T1000 (cell line): ENCODE measurements around the gene SLC25A51.

ENCODE experiments used
- DNase-seq: peaks from one replicate; lab custom pipeline; 2025; ENCODE audit warnings: mixed read lengths; lab: John Stamatoyannopoulos, UW

SLC25A51 gene

GRCh38 chr9:37937366-37937765 lies 33.4 kb upstream of the SLC25A51 start:
- no peak for DNase-seq

- no peak for DNase-seq
These were observed 33.0 kb upstream of the SLC25A51 start for GRCh38 chr9:37936965-37937364.

GRCh38 chr9:37936376-37936775 lies 32.4 kb upstream of the SLC25A51 start:
- DNase-seq = no peak

GRCh38 chr9:37935096-37935495 lies 31.2 kb upstream of the SLC25A51 start:
- no peak for DNase-seq

GRCh38 chr9:37931592-37931991 lies 27.7 kb upstream of the SLC25A51 start:
- no peak for DNase-seq

GRCh38 chr9:37929441-37929895 lies 25.5 kb upstream of the SLC25A51 start:
- DNase-seq = no peak

- no peak for DNase-seq
These were observed 24.9 kb upstream of the SLC25A51 start for GRCh38 chr9:37928552-37929430.

- no peak for DNase-seq
These were observed 23.9 kb upstream of the SLC25A51 start for GRCh38 chr9:37927601-37928551.

- DNase-seq = no peak
These were observed 23.2 kb upstream of the SLC25A51 start for GRCh38 chr9:37927132-37927531.

- no peak for DNase-seq
These were observed 22.8 kb upstream of the SLC25A51 start for GRCh38 chr9:37926737-37927118.

- DNase-seq = no peak
These were observed 22.1 kb upstream of the SLC25A51 start for GRCh38 chr9:37925786-37926736.

- no peak for DNase-seq
These were observed 21.1 kb upstream of the SLC25A51 start for GRCh38 chr9:37925006-37925405.

- no peak for DNase-seq
These were observed 20.6 kb upstream of the SLC25A51 start for GRCh38 chr9:37924538-37924937.

GRCh38 chr9:37923796-37924427 lies 20.0 kb upstream of the SLC25A51 start:
- DNase-seq = no peak

GRCh38 chr9:37923118-37923795 lies 19.3 kb upstream of the SLC25A51 start:
- DNase-seq = no peak

GRCh38 chr9:37922363-37923117 lies 18.6 kb upstream of the SLC25A51 start:
- DNase-seq = no peak

- no peak for DNase-seq
These were observed 17.8 kb upstream of the SLC25A51 start for GRCh38 chr9:37921546-37922300.

GRCh38 chr9:37921168-37921510 lies 17.2 kb upstream of the SLC25A51 start:
- no peak for DNase-seq
